ENCODE data around the gene FUBP1. TPM values are rescaled to one million over a fixed set of nuclear protein-coding genes. Genes with fewer than 3 reads are reported as not detected.
"Not testable (repeated sequence)": the region's sequence is repeated elsewhere in the genome, so short reads cannot be mapped to it uniquely, and the experiment has no call there.

Gene FUBP1, protein sequence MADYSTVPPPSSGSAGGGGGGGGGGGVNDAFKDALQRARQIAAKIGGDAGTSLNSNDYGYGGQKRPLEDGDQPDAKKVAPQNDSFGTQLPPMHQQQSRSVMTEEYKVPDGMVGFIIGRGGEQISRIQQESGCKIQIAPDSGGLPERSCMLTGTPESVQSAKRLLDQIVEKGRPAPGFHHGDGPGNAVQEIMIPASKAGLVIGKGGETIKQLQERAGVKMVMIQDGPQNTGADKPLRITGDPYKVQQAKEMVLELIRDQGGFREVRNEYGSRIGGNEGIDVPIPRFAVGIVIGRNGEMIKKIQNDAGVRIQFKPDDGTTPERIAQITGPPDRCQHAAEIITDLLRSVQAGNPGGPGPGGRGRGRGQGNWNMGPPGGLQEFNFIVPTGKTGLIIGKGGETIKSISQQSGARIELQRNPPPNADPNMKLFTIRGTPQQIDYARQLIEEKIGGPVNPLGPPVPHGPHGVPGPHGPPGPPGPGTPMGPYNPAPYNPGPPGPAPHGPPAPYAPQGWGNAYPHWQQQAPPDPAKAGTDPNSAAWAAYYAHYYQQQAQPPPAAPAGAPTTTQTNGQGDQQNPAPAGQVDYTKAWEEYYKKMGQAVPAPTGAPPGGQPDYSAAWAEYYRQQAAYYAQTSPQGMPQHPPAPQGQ
- 149 TPM for polyA plus RNA-seq (2013, experiment 1 of 2)
- 144 TPM for polyA plus RNA-seq (2013, experiment 2 of 2)

DNA sequence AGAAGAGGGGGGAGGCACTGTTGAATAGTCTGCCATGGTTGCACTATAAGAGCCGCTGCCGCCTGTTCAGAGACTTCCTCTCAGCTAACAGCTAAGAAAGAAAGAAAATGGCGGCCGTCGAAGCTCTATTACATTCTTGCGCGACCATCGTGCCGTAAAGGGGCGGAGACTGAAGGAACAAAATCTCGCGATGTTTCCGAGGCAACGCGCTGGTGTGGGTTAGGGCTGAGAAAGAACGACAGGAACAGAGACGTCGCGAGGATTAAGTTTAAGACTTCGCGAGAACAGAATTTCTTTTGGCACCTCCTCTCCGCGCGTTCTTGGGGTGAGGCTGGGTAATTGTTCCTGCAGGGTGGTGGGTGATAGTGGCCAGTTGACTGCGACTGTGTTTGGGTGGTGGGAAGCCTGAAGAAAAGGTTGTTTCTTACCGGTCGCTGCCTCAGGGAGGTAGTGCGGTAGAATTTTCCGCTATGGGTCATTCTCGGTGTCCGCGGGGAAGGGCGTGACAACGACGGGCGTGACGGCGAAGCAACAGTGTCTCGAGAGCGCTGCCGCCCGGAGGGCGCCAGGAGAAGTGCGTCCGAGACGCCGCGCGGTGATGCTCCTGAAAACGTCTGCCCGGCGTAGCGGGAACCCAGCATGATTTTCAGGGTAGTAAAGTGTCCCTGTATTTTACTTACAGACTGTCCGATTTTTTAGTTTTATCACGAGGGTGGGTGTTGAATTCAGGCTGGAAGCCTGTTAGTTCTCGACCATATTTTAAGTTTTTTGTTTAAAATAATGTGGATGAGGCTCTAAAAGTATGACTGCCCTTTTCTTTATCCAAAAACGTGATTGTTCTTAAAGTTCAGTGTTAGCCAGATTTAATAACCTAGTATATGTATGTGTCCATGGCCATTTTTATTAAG lies at the start of gene FUBP1:
Gene FUBP1, minus strand, starts transcription at position 104 of the 908 bp plus-strand sequence. Its CDS starts 68 bp downstream, at position 36.
- H3K4me3 ChIP-seq (ENCODE audit: extremely low read depth, insufficient read depth, low read length, poor library complexity, severe bottlenecking), result peak within 1 kb of the TSS; percentile 81
- H3K36me3 ChIP-seq (ENCODE audit: control insufficient read depth, insufficient read depth, low read length), result peaks cover 36% of the 10 kb centered on the region
- peak within 1 kb of the TSS; percentile 97 for H3K27ac ChIP-seq (ENCODE audit: low read depth, low read length, severe bottlenecking)
- 0 to 3% methylated on average over 27 to 46 of the region's 57 CpGs for WGBS, 2 experiments (ENCODE audit: insufficient coverage in 2 of 2)
- H3K9me3 ChIP-seq (ENCODE audit: control insufficient read depth, low read length), result no peaks in the 10 kb centered on the region
- H3K4me1 ChIP-seq (ENCODE audit: control insufficient read depth, insufficient read depth, low read length, poor library complexity, severe bottlenecking), result no peaks in the 10 kb centered on the region

DNA sequence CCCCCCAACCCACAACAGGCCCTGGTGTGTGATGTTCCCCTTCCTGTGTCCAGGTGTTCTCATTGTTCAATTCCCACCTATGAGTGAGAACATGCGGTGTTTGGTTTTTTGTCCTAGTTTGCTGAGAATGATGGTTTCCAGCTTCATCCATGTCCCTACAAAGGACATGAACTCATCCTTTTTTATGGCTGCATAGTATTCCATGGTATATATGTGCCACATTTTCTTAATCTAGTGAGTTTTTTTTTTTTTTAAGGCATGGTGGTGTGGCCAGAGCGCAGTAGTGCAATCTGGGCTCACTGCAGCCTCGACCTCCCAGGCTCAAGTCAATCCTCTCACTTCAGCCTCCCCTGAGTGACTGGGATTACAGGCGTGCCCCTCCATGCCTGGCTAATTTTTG lies 42.3 kb upstream of the FUBP1 start:
- H3K4me3 ChIP-seq (ENCODE audit: extremely low read depth, insufficient read depth, low read length, poor library complexity, severe bottlenecking); H3K36me3 ChIP-seq (ENCODE audit: control insufficient read depth, insufficient read depth, low read length); H3K4me1 ChIP-seq (ENCODE audit: control insufficient read depth, insufficient read depth, low read length, poor library complexity, severe bottlenecking); H3K9me3 ChIP-seq (ENCODE audit: control insufficient read depth, low read length); H3K27ac ChIP-seq (ENCODE audit: low read depth, low read length, severe bottlenecking): not testable (repeated sequence)
- no CpG with 5 or more reads among the region's 4 CpGs for WGBS, 2 experiments (ENCODE audit: insufficient coverage in 2 of 2)

DNA sequence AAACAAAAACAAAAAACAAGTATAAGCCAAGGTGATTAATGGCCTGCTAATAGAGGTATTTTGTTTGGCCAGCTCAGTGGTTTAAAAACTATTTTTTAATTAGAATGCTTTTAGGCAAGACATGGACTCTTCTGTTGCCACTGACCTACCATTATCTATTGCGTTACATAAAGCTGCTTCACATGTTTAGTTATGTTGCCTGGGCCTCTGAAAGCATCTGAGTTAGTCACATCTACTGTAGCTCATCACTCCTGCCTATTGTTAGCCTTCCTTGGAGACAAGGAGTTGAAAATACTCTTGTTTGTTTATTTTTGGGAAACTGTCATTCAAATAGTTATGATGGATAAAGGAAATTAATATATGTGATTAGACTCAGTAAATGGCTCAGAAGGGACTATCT lies 40.2 kb upstream of the FUBP1 start:
- H3K27ac ChIP-seq (ENCODE audit: low read depth, low read length, severe bottlenecking), result no peak overlapping the region

DNA sequence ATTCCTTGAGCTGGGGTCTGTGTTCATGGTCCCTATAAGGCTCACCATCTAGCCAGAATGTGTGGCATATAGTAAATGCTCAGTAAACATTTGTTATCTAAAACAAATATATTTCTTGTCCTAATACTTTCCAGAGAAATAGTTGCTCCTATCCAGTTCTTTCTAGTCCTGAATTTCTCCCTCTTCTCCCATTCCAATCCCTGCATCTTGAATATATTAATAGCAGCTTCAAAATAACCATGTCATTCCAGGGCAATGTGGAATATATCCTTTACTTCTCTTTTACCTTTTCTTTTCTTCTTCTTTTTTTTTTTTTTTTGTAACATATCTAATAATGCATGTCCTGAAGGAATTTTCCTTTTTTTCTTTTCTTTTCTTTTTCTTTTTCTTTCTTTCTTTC lies 36.3 kb upstream of the FUBP1 start:
- H3K27ac ChIP-seq (ENCODE audit: low read depth, low read length, severe bottlenecking), result no peak overlapping the region
- H3K36me3 ChIP-seq (ENCODE audit: control insufficient read depth, insufficient read depth, low read length), result peaks cover 23% of the 10 kb centered on the region
- H3K9me3 ChIP-seq (ENCODE audit: control insufficient read depth, low read length), result no peaks in the 10 kb centered on the region
- H3K4me3 ChIP-seq (ENCODE audit: extremely low read depth, insufficient read depth, low read length, poor library complexity, severe bottlenecking), result no peak overlapping the region
- H3K4me1 ChIP-seq (ENCODE audit: control insufficient read depth, insufficient read depth, low read length, poor library complexity, severe bottlenecking), result no peaks in the 10 kb centered on the region

More for the DNA sequence above, 40.2 kb upstream of the FUBP1 start:
- Histone ChIP-seq H3K4me3 (ENCODE audit: extremely low read depth, insufficient read depth, low read length, poor library complexity, severe bottlenecking) (no peak overlapping the region), H3K36me3 (ENCODE audit: control insufficient read depth, insufficient read depth, low read length) (peaks cover 15% of the 10 kb centered on the region), H3K9me3 (ENCODE audit: control insufficient read depth, low read length) (no peaks in the 10 kb centered on the region), H3K4me1 (ENCODE audit: control insufficient read depth, insufficient read depth, low read length, poor library complexity, severe bottlenecking) (no peaks in the 10 kb centered on the region)
- 80 to 100% methylated on average over 1 of the region's 1 CpG for WGBS, 2 experiments (ENCODE audit: insufficient coverage in 2 of 2)

DNA sequence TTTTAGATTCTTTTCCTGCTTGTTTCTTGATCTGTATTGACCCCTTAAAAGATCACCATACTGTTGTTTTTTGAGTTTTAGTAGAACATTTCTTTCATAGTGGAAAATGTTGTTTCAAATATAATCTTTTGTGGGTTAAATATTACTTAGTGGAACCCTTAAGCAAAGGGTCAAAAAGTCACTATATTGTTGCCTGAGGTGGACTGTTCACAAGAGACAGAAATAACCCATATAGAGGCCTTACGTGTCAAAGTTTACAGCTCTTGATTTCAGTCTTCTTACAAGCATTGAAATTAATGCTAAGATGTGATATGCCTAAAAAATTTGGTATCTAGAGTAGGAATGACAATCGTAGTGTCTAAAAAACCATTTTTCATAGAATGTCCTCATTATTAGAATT lies 32.2 kb upstream of the FUBP1 start:
- Histone ChIP-seq H3K4me3 (ENCODE audit: extremely low read depth, insufficient read depth, low read length, poor library complexity, severe bottlenecking) (no peak overlapping the region), H3K9me3 (ENCODE audit: control insufficient read depth, low read length) (no peaks in the 10 kb centered on the region), H3K36me3 (ENCODE audit: control insufficient read depth, insufficient read depth, low read length) (peaks cover 19% of the 10 kb centered on the region), H3K27ac (ENCODE audit: low read depth, low read length, severe bottlenecking) (no peak overlapping the region), H3K4me1 (ENCODE audit: control insufficient read depth, insufficient read depth, low read length, poor library complexity, severe bottlenecking) (no peaks in the 10 kb centered on the region)
- WGBS, 2 experiments (ENCODE audit: insufficient coverage in 2 of 2), result 100% methylated on average over 1 of the region's 2 CpGs; no CpG with 5 or more reads in 1 of the 2 experiments

DNA sequence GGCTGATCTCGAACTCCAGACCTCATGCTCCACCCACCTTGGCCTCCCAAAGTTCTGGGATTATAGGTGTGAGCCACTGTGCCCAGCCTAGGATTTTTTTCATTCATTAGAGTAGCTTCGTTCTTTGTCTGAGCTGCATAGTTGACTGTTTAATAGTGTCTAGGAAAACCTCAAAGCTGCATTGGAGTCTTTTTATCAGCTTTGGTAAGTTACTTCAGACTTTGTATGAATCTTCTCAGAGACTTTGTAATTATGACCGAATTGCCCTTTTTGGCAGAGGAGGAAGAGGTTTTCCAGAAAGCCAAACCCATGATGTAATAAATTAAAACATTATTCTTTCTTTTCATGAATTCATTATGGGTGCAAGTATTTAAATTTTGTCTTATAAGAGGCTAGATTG lies 31.0 kb upstream of the FUBP1 start:
- Histone ChIP-seq H3K27ac (ENCODE audit: low read depth, low read length, severe bottlenecking) (no peak overlapping the region), H3K4me1 (ENCODE audit: control insufficient read depth, insufficient read depth, low read length, poor library complexity, severe bottlenecking) (no peaks in the 10 kb centered on the region), H3K9me3 (ENCODE audit: control insufficient read depth, low read length) (no peaks in the 10 kb centered on the region), H3K36me3 (ENCODE audit: control insufficient read depth, insufficient read depth, low read length) (peaks cover 15% of the 10 kb centered on the region), H3K4me3 (ENCODE audit: extremely low read depth, insufficient read depth, low read length, poor library complexity, severe bottlenecking) (no peak overlapping the region)
- 100% methylated on average over 1 to 2 of the region's 3 CpGs for WGBS, 2 experiments (ENCODE audit: insufficient coverage in 2 of 2)

DNA sequence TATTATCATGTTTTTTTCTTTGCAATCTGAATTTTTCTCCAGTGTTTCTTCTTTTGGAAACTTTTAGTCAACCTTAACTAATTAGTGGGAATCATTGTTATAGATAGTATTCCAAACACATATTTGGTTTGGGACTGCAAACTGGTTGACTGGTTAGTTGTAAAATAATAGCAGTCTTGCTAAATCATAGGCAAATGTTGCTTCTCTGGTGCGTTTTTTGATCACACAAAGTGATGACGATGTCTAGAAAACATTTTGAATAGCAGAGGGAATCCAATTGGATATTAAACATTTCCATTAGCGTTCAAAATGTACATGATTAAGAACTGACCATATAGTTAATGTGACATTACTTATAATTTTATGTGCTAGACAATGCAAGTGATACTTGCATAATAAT lies 30.4 kb upstream of the FUBP1 start:
- Histone ChIP-seq H3K27ac (ENCODE audit: low read depth, low read length, severe bottlenecking) (no peak overlapping the region), H3K9me3 (ENCODE audit: control insufficient read depth, low read length) (no peaks in the 10 kb centered on the region)
- WGBS, 2 experiments (ENCODE audit: insufficient coverage in 2 of 2), result no CpG with 5 or more reads among the region's 3 CpGs

DNA sequence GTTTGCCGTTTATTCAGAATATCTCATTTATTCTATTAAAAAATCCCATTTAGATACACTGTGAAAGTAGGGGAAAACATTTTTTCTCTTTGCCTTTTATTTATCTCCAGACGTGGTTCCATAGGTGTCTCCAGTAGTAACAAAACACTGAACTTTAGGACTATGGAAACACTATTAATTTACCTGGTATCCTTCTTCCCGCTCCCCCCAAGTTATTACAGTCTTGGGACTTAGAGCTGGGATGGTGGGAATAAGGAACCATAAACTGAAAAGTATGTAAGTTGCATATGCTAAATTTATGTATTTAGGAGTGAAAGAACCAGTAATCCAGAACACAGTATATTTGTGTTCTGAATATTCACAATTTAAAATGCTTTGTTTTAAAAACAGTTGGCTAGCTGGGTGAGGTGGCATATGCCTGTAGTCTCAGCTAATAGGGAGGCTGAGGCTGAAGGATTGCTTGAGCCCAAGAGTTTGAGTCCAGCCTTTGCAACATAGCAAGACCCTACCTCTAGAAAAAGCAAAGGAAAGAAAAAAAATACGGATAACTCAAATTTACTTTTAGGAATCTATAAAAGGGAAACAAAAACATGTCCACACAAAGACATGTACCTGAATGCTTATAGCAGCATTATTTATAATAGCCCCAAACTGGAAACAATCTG lies 28.9 kb upstream of the FUBP1 start:
- H3K36me3 ChIP-seq (ENCODE audit: control insufficient read depth, insufficient read depth, low read length), result peaks cover under 1% of the 10 kb centered on the region
- no CpG with 5 or more reads among the region's 4 CpGs for WGBS, 2 experiments (ENCODE audit: insufficient coverage in 2 of 2)
- no peaks in the 10 kb centered on the region for H3K4me1 ChIP-seq (ENCODE audit: control insufficient read depth, insufficient read depth, low read length, poor library complexity, severe bottlenecking)
- H3K27ac ChIP-seq (ENCODE audit: low read depth, low read length, severe bottlenecking), result no peak overlapping the region
- H3K9me3 ChIP-seq (ENCODE audit: control insufficient read depth, low read length), result no peaks in the 10 kb centered on the region
- H3K4me3 ChIP-seq (ENCODE audit: extremely low read depth, insufficient read depth, low read length, poor library complexity, severe bottlenecking), result no peak overlapping the region

More for the DNA sequence above, 30.4 kb upstream of the FUBP1 start:
- Histone ChIP-seq H3K36me3 (ENCODE audit: control insufficient read depth, insufficient read depth, low read length) (peaks cover 10% of the 10 kb centered on the region), H3K4me3 (ENCODE audit: extremely low read depth, insufficient read depth, low read length, poor library complexity, severe bottlenecking) (no peak overlapping the region), H3K4me1 (ENCODE audit: control insufficient read depth, insufficient read depth, low read length, poor library complexity, severe bottlenecking) (no peaks in the 10 kb centered on the region)

DNA sequence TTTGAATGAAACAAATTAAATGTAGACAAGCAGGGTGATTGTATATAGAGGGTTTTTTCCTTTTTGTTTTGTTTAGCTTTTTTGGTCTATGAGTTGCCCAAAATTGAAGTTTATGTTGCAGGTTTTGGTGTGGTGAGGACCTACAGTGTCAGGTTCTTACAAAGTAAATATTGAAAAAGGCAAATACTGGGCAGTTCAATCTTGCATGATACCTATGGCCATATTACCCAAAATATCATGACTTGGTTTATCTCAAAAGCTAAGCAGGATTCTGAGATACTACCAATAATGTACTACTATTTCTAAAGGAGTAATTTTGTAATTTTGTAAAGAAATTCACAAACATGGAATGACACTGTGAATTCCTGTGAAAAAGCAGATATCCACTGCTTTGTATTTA lies 27.6 kb upstream of the FUBP1 start:
- no peaks in the 10 kb centered on the region for H3K4me1 ChIP-seq (ENCODE audit: control insufficient read depth, insufficient read depth, low read length, poor library complexity, severe bottlenecking)
- no peaks in the 10 kb centered on the region for H3K9me3 ChIP-seq (ENCODE audit: control insufficient read depth, low read length)
- no peak overlapping the region for H3K27ac ChIP-seq (ENCODE audit: low read depth, low read length, severe bottlenecking)
- H3K36me3 ChIP-seq (ENCODE audit: control insufficient read depth, insufficient read depth, low read length), result no peaks in the 10 kb centered on the region
- peak overlapping the region; percentile 18 for H3K4me3 ChIP-seq (ENCODE audit: extremely low read depth, insufficient read depth, low read length, poor library complexity, severe bottlenecking)

DNA sequence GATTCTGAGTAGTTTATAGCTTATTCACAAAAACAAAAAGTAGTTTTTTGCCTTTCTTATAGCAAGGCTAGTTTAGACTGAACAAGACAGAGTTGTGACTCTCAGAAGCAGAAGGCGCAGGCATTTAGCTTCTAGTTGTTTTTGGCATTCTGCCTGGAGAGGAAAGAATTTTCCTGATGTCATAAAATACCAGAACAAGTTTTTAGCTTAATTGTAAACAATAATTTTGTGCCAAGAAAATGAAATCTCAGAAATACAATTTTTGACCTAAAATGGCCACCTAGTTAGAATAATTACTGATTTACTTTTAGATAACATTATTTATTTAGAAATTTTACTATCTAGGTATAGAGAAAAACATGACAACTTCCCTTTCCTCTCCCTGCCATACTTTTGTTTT lies 26.9 kb upstream of the FUBP1 start:
- Histone ChIP-seq H3K4me1 (ENCODE audit: control insufficient read depth, insufficient read depth, low read length, poor library complexity, severe bottlenecking) (no peaks in the 10 kb centered on the region), H3K27ac (ENCODE audit: low read depth, low read length, severe bottlenecking) (no peak overlapping the region), H3K36me3 (ENCODE audit: control insufficient read depth, insufficient read depth, low read length) (no peaks in the 10 kb centered on the region), H3K4me3 (ENCODE audit: extremely low read depth, insufficient read depth, low read length, poor library complexity, severe bottlenecking) (peak overlapping the region; percentile 48), H3K9me3 (ENCODE audit: control insufficient read depth, low read length) (no peaks in the 10 kb centered on the region)
- WGBS, 2 experiments (ENCODE audit: insufficient coverage in 2 of 2), result no CpG with 5 or more reads among the region's 1 CpG
